ENCODE measurements around the gene KDM5B.
"Not testable (repeated sequence)": the region's sequence is repeated elsewhere in the genome, so short reads cannot be mapped to it uniquely, and the experiment has no call there.

Gene KDM5B

GRCh38 chr1:202802998-202803932, 5.0 kb downstream of the KDM5B start:
- H3K27ac ChIP-seq (ENCODE audit: low read depth, low read length), result no peak overlapping the region
- peaks cover 11% of the 10 kb centered on the region; the same call in 1 of the 2 replicates for H3K36me3 ChIP-seq (ENCODE audit: control insufficient read depth, insufficient read depth, low read length)
- no peaks in the 10 kb centered on the region for H3K27me3 ChIP-seq (ENCODE audit: control insufficient read depth, insufficient read depth, low read length)
- H3K4me1 ChIP-seq (ENCODE audit: control insufficient read depth, insufficient read depth, low read length), result peaks cover 31% of the 10 kb centered on the region
- H3K9me3 ChIP-seq (ENCODE audit: control insufficient read depth, insufficient read depth, low read length), result no peaks in the 10 kb centered on the region
- no peak overlapping the region for H3K9ac ChIP-seq (ENCODE audit: low read depth, low read length)
- no peak overlapping the region for H3K4me3 ChIP-seq (ENCODE audit: low read depth, low read length)

- Histone ChIP-seq H3K9ac (ENCODE audit: low read depth, low read length) (no peak overlapping the region), H3K27ac (ENCODE audit: low read depth, low read length) (no peak overlapping the region), H3K27me3 (ENCODE audit: control insufficient read depth, insufficient read depth, low read length) (no peaks in the 10 kb centered on the region), H3K36me3 (ENCODE audit: control insufficient read depth, insufficient read depth, low read length) (peaks cover 11% of the 10 kb centered on the region; the same call in 1 of the 2 replicates), H3K4me3 (ENCODE audit: low read depth, low read length) (no peak overlapping the region), H3K4me1 (ENCODE audit: control insufficient read depth, insufficient read depth, low read length) (peaks cover 31% of the 10 kb centered on the region), H3K9me3 (ENCODE audit: control insufficient read depth, insufficient read depth, low read length) (no peaks in the 10 kb centered on the region)
Measured at GRCh38 chr1:202802034-202802433, 6.2 kb downstream of the KDM5B start.

DNA sequence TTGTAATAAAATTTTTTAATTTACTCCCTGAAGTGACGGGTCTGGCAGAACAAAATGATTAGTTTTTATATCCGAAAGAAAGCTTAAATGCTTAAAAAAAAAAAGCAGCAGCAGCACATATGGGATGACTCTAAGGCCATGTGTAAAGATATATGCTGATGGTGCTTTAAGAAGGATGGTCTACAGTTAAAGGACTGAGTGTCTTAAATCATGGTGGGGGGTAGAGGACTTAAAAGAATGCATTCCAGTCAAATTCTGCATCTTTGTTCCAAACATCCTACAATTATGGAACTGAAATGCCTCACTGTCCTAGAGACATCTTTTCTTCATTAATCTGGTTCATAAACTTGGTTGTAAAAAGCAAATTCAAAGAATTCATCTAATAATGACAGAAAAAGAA, 7.0 kb downstream of the KDM5B start:
- peaks cover 31% of the 10 kb centered on the region for H3K4me1 ChIP-seq (ENCODE audit: control insufficient read depth, insufficient read depth, low read length)
- no peak overlapping the region for H3K27ac ChIP-seq (ENCODE audit: low read depth, low read length)
- H3K27me3 ChIP-seq (ENCODE audit: control insufficient read depth, insufficient read depth, low read length), result no peaks in the 10 kb centered on the region
- no peak overlapping the region for H3K9ac ChIP-seq (ENCODE audit: low read depth, low read length)
- no peaks in the 10 kb centered on the region for H3K9me3 ChIP-seq (ENCODE audit: control insufficient read depth, insufficient read depth, low read length)
- no peak overlapping the region for H3K4me3 ChIP-seq (ENCODE audit: low read depth, low read length)
- peaks cover 13% of the 10 kb centered on the region; the same call in 1 of the 2 replicates for H3K36me3 ChIP-seq (ENCODE audit: control insufficient read depth, insufficient read depth, low read length)

DNA sequence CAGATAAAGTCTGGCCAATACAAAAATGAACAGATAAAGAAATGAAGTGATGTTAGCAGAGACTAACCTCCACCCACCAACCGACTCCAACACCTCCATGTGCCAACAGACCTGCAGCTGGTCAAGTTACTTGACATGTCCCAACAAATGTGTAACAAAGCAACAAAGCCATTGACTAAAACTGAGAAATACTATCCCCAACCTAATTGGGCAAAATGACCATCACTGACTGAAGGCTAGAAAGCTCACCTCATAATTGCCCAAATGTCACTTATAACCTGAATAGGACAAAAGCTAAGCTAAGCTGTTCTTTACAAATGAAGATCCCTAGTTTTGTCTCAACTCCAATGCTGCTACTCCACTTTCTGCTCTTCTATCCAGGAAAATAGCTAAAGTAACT, 7.5 kb downstream of the KDM5B start:
- Histone ChIP-seq H3K4me1 (ENCODE audit: control insufficient read depth, insufficient read depth, low read length) (peaks cover 27% of the 10 kb centered on the region), H3K27me3 (ENCODE audit: control insufficient read depth, insufficient read depth, low read length) (no peaks in the 10 kb centered on the region), H3K27ac (ENCODE audit: low read depth, low read length) (no peak overlapping the region), H3K9ac (ENCODE audit: low read depth, low read length) (no peak overlapping the region), H3K4me3 (ENCODE audit: low read depth, low read length) (no peak overlapping the region), H3K36me3 (ENCODE audit: control insufficient read depth, insufficient read depth, low read length) (peaks cover 13% of the 10 kb centered on the region; the same call in 1 of the 2 replicates), H3K9me3 (ENCODE audit: control insufficient read depth, insufficient read depth, low read length) (no peaks in the 10 kb centered on the region)

GRCh38 chr1:202798792-202799331, 9.4 kb downstream of the KDM5B start:
- H3K36me3 ChIP-seq (ENCODE audit: control insufficient read depth, insufficient read depth, low read length), result peaks cover 13% of the 10 kb centered on the region; the same call in 1 of the 2 replicates
- no peaks in the 10 kb centered on the region for H3K9me3 ChIP-seq (ENCODE audit: control insufficient read depth, insufficient read depth, low read length)
- H3K9ac ChIP-seq (ENCODE audit: low read depth, low read length), result no peak overlapping the region
- H3K4me1 ChIP-seq (ENCODE audit: control insufficient read depth, insufficient read depth, low read length), result peaks cover 9% of the 10 kb centered on the region
- no peak overlapping the region for H3K4me3 ChIP-seq (ENCODE audit: low read depth, low read length)
- no peaks in the 10 kb centered on the region for H3K27me3 ChIP-seq (ENCODE audit: control insufficient read depth, insufficient read depth, low read length)
- no peak overlapping the region for H3K27ac ChIP-seq (ENCODE audit: low read depth, low read length)

DNA sequence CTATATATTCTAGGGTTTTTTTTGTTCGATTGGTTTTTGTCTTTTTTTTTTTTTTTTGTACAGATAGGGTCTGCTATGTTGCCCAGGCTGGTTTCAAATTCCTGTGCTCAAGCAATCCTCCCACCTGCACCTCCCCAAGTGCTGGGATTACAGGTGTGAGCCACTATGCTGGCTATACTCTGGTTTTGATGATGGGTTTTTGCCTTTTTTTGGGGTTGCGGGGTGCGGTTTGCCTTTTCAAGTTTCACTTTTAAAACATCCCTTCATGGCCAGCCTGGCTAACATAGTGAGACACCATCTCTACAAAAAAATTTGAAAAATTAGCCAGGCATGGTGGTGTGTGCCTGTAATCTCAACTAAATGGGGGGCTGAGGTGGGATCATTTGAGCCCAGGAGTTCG, 10.0 kb downstream of the KDM5B start:
- Histone ChIP-seq H3K9me3 (ENCODE audit: control insufficient read depth, insufficient read depth, low read length) (no peaks in the 10 kb centered on the region), H3K4me1 (ENCODE audit: control insufficient read depth, insufficient read depth, low read length) (peaks cover 5% of the 10 kb centered on the region; the same call in 1 of the 2 replicates)

GRCh38 chr1:202796670-202797069, 11.6 kb downstream of the KDM5B start:
- Histone ChIP-seq H3K9ac (ENCODE audit: low read depth, low read length) (no peak overlapping the region), H3K4me1 (ENCODE audit: control insufficient read depth, insufficient read depth, low read length) (0 out of 2 replicates have a peak, but pooled peaks cover 3% of the 10 kb centered on the region), H3K27ac (ENCODE audit: low read depth, low read length) (no peak overlapping the region), H3K9me3 (ENCODE audit: control insufficient read depth, insufficient read depth, low read length) (no peaks in the 10 kb centered on the region), H3K36me3 (ENCODE audit: control insufficient read depth, insufficient read depth, low read length) (peaks cover 13% of the 10 kb centered on the region), H3K27me3 (ENCODE audit: control insufficient read depth, insufficient read depth, low read length) (no peaks in the 10 kb centered on the region), H3K4me3 (ENCODE audit: low read depth, low read length) (no peak overlapping the region)

More for the DNA sequence above, 10.0 kb downstream of the KDM5B start:
- Histone ChIP-seq H3K27ac (ENCODE audit: low read depth, low read length) (no peak overlapping the region), H3K36me3 (ENCODE audit: control insufficient read depth, insufficient read depth, low read length) (peaks cover 13% of the 10 kb centered on the region), H3K27me3 (ENCODE audit: control insufficient read depth, insufficient read depth, low read length) (no peaks in the 10 kb centered on the region), H3K9ac (ENCODE audit: low read depth, low read length) (no peak overlapping the region), H3K4me3 (ENCODE audit: low read depth, low read length) (no peak overlapping the region)

- H3K36me3 ChIP-seq (ENCODE audit: control insufficient read depth, insufficient read depth, low read length); H3K9me3 ChIP-seq (ENCODE audit: control insufficient read depth, insufficient read depth, low read length); H3K4me3 ChIP-seq (ENCODE audit: low read depth, low read length); H3K27ac ChIP-seq (ENCODE audit: low read depth, low read length); H3K9ac ChIP-seq (ENCODE audit: low read depth, low read length); H3K4me1 ChIP-seq (ENCODE audit: control insufficient read depth, insufficient read depth, low read length); H3K27me3 ChIP-seq (ENCODE audit: control insufficient read depth, insufficient read depth, low read length): not testable (repeated sequence)
Measured at GRCh38 chr1:202794931-202795330, 13.3 kb downstream of the KDM5B start.

GRCh38 chr1:202794051-202794740, 14.0 kb downstream of the KDM5B start:
- Histone ChIP-seq H3K9me3 (ENCODE audit: control insufficient read depth, insufficient read depth, low read length) (no peaks in the 10 kb centered on the region), H3K4me1 (ENCODE audit: control insufficient read depth, insufficient read depth, low read length) (0 out of 2 replicates have a peak, but pooled peaks cover 3% of the 10 kb centered on the region), H3K36me3 (ENCODE audit: control insufficient read depth, insufficient read depth, low read length) (peaks cover 7% of the 10 kb centered on the region), H3K4me3 (ENCODE audit: low read depth, low read length) (no peak overlapping the region), H3K9ac (ENCODE audit: low read depth, low read length) (no peak overlapping the region), H3K27me3 (ENCODE audit: control insufficient read depth, insufficient read depth, low read length) (no peaks in the 10 kb centered on the region), H3K27ac (ENCODE audit: low read depth, low read length) (no peak overlapping the region)

DNA sequence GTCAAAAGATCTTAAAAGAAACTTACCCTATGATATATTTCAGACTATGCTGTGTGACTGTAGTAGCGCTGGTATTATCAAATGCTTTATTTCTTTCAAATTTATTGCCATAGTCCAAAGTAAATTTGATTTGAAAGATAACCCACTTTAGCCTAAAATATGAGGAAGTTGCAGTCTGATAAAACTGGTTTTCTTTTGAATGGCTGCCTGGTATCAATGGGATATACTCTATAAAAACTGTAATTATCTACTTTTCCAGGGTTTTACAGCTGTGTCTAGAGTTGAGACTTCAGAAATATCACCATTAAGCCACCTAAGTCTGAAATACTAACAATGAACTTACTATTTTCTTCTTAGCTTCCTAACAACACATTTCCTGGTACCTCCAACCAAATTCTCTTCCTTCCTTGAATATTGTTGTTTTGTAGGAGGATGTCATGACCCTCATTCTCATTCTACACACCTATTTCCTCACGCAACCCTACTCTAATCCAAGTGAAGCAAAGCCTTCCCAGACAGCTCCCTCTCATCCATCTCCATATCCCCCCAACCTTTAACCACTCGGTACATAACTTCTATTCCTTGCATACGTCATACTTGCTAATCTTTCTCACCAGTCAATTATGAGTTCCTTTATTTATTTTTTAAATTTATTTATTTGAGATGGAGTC, 17.0 kb downstream of the KDM5B start:
- no peak overlapping the region for H3K27ac ChIP-seq (ENCODE audit: low read depth, low read length)
- H3K36me3 ChIP-seq (ENCODE audit: control insufficient read depth, insufficient read depth, low read length), result no peaks in the 10 kb centered on the region; the same call in 1 of the 2 replicates
- H3K9ac ChIP-seq (ENCODE audit: low read depth, low read length), result no peak overlapping the region
- H3K4me3 ChIP-seq (ENCODE audit: low read depth, low read length), result no peak overlapping the region
- 0 out of 2 replicates have a peak, but pooled peaks cover 3% of the 10 kb centered on the region for H3K4me1 ChIP-seq (ENCODE audit: control insufficient read depth, insufficient read depth, low read length)
- no peaks in the 10 kb centered on the region for H3K9me3 ChIP-seq (ENCODE audit: control insufficient read depth, insufficient read depth, low read length)
- H3K27me3 ChIP-seq (ENCODE audit: control insufficient read depth, insufficient read depth, low read length), result no peaks in the 10 kb centered on the region

Data from HUES48 (cell line).